Osteoblast (primary cell): ENCODE data around the gene HOXA10. TPM values are rescaled to one million over a fixed set of nuclear protein-coding genes. Genes with fewer than 3 reads are reported as not detected.
A peak's percentile ranks its signal among the peaks of the same experiment; 100 is the strongest.

ENCODE experiments used
- DNase-seq: peaks from one replicate; pipeline ENCODE4 v3.0.0; 2011; ENCODE audit warnings: low spot score, mixed read lengths; ENCODE audit not compliant: insufficient read length; ENCODE audit errors: missing footprints
- H2AFZ ChIP-seq: 2 replicates; pipeline ENCODE4 v1.6.0; 2011; ENCODE audit warnings: mild to moderate bottlenecking, low read length
- H3K27ac ChIP-seq: 2 replicates; pipeline ENCODE4 v1.5.1; 2011; ENCODE audit warnings: mild to moderate bottlenecking, low read depth, low read length, moderate library complexity
- H3K27me3 ChIP-seq: 2 replicates; pipeline ENCODE4 v1.6.0; 2012; ENCODE audit warnings: mild to moderate bottlenecking, control low read depth, inconsistent platforms, low read length, moderate library complexity; ENCODE audit not compliant: insufficient read depth
- H3K36me3 ChIP-seq: 2 replicates; pipeline ENCODE4 v1.5.1; 2011; ENCODE audit warnings: mild to moderate bottlenecking, low read length, control low read depth, moderate library complexity; ENCODE audit not compliant: insufficient read depth
- H3K4me1 ChIP-seq: 2 replicates; pipeline ENCODE4 v1.5.1; 2011; ENCODE audit warnings: mild to moderate bottlenecking, low read length, control low read depth, moderate library complexity; ENCODE audit not compliant: insufficient read depth
- H3K4me2 ChIP-seq: 2 replicates; pipeline ENCODE4 v1.6.0; 2011; ENCODE audit warnings: mild to moderate bottlenecking, low read length; ENCODE audit not compliant: insufficient read depth
- H3K4me3 ChIP-seq: fragments of 200-600 bp; sonication (generic); 3 replicates; pipeline ENCODE4 v1.5.1; 2012; ENCODE audit warnings: mild to moderate bottlenecking, low read length, inconsistent platforms; ENCODE audit not compliant: insufficient read depth
- H3K79me2 ChIP-seq: 2 replicates; pipeline ENCODE4 v1.6.0; 2012; ENCODE audit warnings: mild to moderate bottlenecking, low read length, control low read depth, inconsistent platforms; ENCODE audit not compliant: insufficient read depth
- H3K9me3 ChIP-seq: 2 replicates; pipeline ENCODE4 v1.5.1; 2011; ENCODE audit warnings: low read depth, low read length, control low read depth
- H4K20me1 ChIP-seq: 2 replicates; pipeline ENCODE4 v1.6.0; 2012; ENCODE audit warnings: mild to moderate bottlenecking, low read length, control low read depth; ENCODE audit not compliant: insufficient read depth
- total RNA-seq: library from RNA; depleted of rRNA; stranded (reverse); fragments of >200 nt; gene quantifications from 2 replicates; pipeline ENCODE4 v1.2.3, GENCODE V29; 2012
- TF ChIP-seq, protein P1 (sequence below): IDR thresholded peaks from 2 replicates; pipeline ENCODE4 v1.5.1; 2011; ENCODE audit warnings: mild to moderate bottlenecking, low read depth, low read length, moderate library complexity; ENCODE audit errors: extremely low read depth

Gene HOXA10
- total RNA-seq, 1 donor: 43.1 TPM

DNA sequence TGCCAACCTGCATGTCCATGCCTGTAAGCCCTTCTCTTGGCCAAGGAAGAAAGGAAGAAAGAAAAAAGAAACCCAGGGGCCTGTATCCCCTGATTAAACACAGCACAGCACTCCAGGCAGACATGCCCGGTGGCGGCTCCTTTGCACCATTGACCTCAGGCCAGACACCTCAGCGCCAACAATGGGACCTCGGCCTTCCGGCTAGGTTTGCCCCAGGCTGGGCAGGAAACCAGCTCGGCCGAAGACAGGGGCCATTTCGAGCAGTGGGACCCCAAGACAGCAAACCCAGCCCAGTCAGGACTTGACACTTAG is 2.8 kb downstream of the HOXA10 start:
- Histone ChIP-seq H3K4me1 (peaks cover 43% of the 10 kb centered on the region), H3K79me2 (peaks cover 100% of the 10 kb centered on the region), H2AFZ (no peak overlapping the region), H3K9me3 (no peaks in the 10 kb centered on the region), H3K4me2 (peak overlapping the region; percentile 99), H3K27ac (peak overlapping the region; percentile 76), H3K4me3 (peak overlapping the region; percentile 75), H3K27me3 (no peaks in the 10 kb centered on the region), H4K20me1 (peaks cover 7% of the 10 kb centered on the region), H3K36me3 (peaks cover 18% of the 10 kb centered on the region)
- TF ChIP-seq, protein P1, sequence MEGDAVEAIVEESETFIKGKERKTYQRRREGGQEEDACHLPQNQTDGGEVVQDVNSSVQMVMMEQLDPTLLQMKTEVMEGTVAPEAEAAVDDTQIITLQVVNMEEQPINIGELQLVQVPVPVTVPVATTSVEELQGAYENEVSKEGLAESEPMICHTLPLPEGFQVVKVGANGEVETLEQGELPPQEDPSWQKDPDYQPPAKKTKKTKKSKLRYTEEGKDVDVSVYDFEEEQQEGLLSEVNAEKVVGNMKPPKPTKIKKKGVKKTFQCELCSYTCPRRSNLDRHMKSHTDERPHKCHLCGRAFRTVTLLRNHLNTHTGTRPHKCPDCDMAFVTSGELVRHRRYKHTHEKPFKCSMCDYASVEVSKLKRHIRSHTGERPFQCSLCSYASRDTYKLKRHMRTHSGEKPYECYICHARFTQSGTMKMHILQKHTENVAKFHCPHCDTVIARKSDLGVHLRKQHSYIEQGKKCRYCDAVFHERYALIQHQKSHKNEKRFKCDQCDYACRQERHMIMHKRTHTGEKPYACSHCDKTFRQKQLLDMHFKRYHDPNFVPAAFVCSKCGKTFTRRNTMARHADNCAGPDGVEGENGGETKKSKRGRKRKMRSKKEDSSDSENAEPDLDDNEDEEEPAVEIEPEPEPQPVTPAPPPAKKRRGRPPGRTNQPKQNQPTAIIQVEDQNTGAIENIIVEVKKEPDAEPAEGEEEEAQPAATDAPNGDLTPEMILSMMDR: no peak
- no peak for DNase-seq

DNA sequence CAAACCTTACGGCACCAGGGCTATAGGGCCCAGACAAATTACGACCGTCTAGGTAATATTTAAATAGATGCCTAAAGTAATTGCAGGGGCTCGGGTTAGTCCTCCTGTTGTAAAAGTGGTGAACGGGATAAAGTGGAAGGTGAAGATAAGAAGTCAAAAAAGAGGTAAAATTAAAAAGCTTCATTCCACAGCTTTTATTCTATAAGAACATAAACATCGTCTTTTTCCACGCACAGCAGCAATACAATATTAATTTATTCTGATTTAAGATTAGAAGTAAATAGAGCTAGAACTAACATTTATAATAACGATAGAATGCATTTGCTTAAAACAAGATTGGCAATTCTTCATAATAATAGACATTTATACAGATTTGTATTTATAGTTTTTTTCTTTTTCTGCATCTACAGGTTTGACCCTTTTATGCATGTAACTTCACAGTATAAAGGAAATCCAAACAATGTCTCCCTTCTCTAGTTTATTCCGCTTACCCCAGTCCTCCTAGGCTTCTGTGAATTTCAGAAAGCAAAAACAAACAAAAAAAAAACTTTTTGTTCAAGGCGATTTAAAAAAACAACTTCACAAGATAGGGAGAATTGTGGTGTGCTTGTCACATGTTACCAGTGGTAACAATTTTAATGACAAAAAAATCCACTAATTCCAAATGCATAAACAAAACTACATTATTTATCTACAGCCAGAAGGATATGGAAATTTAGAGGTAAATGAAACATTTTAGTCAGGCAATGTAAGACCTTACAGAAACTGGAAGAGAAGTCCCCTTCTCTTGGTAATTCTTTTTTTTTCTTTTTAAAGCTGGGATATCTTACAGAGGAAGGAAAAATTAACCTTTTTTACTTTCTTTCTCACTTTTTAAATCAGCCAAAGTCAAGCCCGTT is 3.4 kb downstream of the HOXA10 start:
- H3K27me3 ChIP-seq: no peaks in the 10 kb centered on the region
- H2AFZ ChIP-seq: no peak overlapping the region
- H3K27ac ChIP-seq: peak overlapping the region; percentile 76
- H3K4me3 ChIP-seq: peak overlapping the region; percentile 75
- no peaks in the 10 kb centered on the region for H3K9me3 ChIP-seq
- H4K20me1 ChIP-seq: peaks cover 7% of the 10 kb centered on the region
- H3K36me3 ChIP-seq: peaks cover 18% of the 10 kb centered on the region
- peaks cover 100% of the 10 kb centered on the region for H3K79me2 ChIP-seq
- H3K4me2 ChIP-seq: peak overlapping the region; percentile 99
- H3K4me1 ChIP-seq: peaks cover 37% of the 10 kb centered on the region
- DNase-seq: no peak
- TF ChIP-seq, protein P1: no peak

DNA sequence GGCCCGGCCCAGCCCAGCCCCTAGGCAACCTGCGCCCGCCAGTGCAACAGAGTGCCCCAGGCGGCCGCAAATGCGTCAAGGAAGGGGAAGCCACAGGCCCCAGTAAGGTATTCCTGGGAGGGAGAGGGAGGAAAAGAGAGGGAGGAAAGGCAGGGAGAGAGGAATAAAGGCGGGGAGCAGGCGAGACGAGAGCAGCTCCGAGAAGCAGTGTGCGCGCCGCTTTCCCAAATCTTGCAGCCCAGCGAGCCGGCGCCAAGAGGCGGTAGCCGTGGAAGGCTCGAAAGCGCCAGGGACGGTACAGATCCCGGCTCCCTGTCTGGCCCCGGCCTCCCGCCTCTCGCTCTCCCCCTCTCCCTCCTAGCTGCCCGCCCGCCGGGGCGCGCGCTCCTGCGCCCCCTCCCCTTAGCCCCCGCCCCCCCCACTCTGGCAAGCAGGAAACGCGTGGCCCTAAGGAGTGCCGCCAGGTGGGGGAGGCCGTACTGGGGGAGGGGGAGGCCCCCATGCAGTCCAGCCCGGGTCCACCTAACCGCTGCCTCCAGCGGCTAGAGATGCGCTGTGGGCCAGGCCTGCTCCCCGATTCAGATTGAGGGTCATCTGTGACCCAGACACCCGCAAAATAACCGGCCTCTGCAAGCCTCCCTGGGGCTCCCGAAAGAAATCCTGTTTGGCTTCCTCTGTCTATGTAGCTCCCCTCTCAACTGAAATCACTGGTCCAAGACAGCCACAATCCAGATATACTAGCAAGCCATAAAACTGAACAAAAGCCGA is 4.3 kb downstream of the HOXA10 start:
- peaks cover 100% of the 10 kb centered on the region for H3K79me2 ChIP-seq
- peaks cover 18% of the 10 kb centered on the region for H3K36me3 ChIP-seq
- H3K27me3 ChIP-seq: no peaks in the 10 kb centered on the region
- H3K4me1 ChIP-seq: peaks cover 29% of the 10 kb centered on the region
- H3K4me2 ChIP-seq: peak overlapping the region; percentile 99
- TF ChIP-seq, protein P1: no peak
- H2AFZ ChIP-seq: no peak overlapping the region
- DNase-seq: no peak
- H3K9me3 ChIP-seq: no peaks in the 10 kb centered on the region
- H4K20me1 ChIP-seq: peaks cover 8% of the 10 kb centered on the region
- H3K27ac ChIP-seq: peak overlapping the region; percentile 95
- H3K4me3 ChIP-seq: peak overlapping the region; percentile 75
